Midbrain (tissue), 1 donor: Measurements from ENCODE around the gene HSPA1A.
A peak's percentile ranks its signal among the peaks of the same experiment; 100 is the strongest.

ENCODE experiments used
- DNase-seq: peaks from one replicate; lab custom pipeline; 2025; lab: John Stamatoyannopoulos, UW

HSPA1A gene

DNA sequence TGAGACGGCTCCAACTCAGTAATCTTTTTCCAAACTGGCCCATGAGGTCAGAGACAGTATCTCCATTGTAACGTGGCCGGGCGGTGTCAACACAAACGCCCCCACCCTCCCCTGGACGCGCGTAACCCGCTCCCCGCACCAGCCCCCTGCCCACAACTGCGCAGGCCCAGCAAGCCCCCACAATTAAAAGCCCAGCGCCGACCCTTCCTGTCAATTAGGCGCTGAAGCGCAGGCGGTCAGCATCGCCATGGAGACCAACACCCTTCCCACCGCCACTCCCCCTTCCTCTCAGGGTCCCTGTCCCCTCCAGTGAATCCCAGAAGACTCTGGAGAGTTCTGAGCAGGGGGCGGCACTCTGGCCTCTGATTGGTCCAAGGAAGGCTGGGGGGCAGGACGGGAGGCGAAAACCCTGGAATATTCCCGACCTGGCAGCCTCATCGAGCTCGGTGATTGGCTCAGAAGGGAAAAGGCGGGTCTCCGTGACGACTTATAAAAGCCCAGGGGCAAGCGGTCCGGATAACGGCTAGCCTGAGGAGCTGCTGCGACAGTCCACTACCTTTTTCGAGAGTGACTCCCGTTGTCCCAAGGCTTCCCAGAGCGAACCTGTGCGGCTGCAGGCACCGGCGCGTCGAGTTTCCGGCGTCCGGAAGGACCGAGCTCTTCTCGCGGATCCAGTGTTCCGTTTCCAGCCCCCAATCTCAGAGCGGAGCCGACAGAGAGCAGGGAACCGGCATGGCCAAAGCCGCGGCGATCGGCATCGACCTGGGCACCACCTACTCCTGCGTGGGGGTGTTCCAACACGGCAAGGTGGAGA, at the start of gene HSPA1A, which contains the start of gene HSPA1L:
TSS of gene HSPA1A (plus strand) at position 519 of the 814 bp plus-strand sequence. CDS start at position 733, 214 bp downstream.
TSS of gene HSPA1L (minus strand) at position 259 of the 814 bp plus-strand sequence. CDS start 3,311 bp downstream, outside the sequence.
- peak; percentile 99 for DNase-seq

GRCh38 chr6:31765559-31765909, 49.8 kb upstream of the HSPA1A start:
- no peak for DNase-seq

DNA sequence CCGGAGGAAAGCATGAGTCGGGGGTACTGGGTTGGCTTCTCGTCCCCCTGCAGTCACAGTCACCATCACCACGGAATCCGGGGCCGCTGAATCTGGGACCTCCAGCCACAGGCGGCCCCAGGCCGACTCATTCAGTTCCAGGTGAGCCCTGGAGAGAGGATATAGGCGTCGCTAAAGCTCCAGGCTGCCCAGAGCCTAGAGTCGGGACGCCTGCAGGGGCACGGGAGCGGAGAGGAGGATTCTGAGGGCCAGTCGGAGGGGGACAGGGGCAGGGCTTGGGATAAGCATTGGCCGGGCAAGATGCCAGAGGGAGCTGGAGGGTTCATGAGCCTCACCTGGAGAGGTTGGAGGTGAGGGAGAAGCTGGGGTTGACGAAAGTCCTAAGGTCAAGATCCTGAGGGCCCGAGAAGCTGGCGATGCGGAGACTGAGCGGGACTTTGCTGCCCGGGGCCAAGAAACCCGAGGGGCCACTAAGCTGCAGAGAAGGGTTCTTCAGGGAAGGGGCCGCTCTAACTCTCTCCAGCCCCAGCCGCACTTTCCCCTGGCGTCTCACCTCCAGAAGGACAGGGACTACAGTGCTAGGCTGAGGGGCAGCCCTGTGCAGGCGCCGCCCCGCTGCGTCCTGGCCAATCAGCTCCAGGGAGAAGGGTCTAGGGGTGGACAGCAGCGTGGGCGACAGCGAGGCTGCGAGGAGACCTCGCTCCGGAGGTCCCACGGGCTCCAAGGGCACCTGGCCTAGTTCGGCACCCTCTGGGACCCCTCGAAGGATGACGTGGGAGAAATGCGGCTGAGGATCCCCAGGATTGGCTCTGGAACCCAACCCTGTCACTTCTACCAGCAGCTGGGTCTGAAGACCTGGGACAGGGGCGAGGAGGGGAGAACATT, 49.2 kb upstream of the HSPA1A start:
- DNase-seq, result no peak

- no peak for DNase-seq
Measured at GRCh38 chr6:31767096-31767645, 48.2 kb upstream of the HSPA1A start.

- peak; percentile 5 for DNase-seq
Measured at GRCh38 chr6:31768363-31769257, 46.7 kb upstream of the HSPA1A start.

- DNase-seq, result no peak
Measured at GRCh38 chr6:31769684-31770371, 45.5 kb upstream of the HSPA1A start.

- no peak for DNase-seq
Measured at GRCh38 chr6:31770860-31771259, 44.5 kb upstream of the HSPA1A start.

GRCh38 chr6:31771992-31772358, 43.4 kb upstream of the HSPA1A start:
- DNase-seq, result no peak

- DNase-seq, result no peak
Measured at GRCh38 chr6:31775184-31775583, 40.2 kb upstream of the HSPA1A start.

GRCh38 chr6:31775633-31776484, 39.5 kb upstream of the HSPA1A start:
- DNase-seq, result no peak

GRCh38 chr6:31776485-31776988, 38.8 kb upstream of the HSPA1A start:
- no peak for DNase-seq

- DNase-seq, result no peak
Measured at GRCh38 chr6:31776989-31777666, 38.2 kb upstream of the HSPA1A start, which contains the start of gene VWA7. Gene VWA7 (minus strand): TSS chr6:31777328. CDS start chr6:31776779, 549 bp downstream.

- no peak for DNase-seq
Measured at GRCh38 chr6:31777667-31778050, 37.7 kb upstream of the HSPA1A start.

- DNase-seq, result no peak
Measured at GRCh38 chr6:31778193-31778592, 37.1 kb upstream of the HSPA1A start.

DNA sequence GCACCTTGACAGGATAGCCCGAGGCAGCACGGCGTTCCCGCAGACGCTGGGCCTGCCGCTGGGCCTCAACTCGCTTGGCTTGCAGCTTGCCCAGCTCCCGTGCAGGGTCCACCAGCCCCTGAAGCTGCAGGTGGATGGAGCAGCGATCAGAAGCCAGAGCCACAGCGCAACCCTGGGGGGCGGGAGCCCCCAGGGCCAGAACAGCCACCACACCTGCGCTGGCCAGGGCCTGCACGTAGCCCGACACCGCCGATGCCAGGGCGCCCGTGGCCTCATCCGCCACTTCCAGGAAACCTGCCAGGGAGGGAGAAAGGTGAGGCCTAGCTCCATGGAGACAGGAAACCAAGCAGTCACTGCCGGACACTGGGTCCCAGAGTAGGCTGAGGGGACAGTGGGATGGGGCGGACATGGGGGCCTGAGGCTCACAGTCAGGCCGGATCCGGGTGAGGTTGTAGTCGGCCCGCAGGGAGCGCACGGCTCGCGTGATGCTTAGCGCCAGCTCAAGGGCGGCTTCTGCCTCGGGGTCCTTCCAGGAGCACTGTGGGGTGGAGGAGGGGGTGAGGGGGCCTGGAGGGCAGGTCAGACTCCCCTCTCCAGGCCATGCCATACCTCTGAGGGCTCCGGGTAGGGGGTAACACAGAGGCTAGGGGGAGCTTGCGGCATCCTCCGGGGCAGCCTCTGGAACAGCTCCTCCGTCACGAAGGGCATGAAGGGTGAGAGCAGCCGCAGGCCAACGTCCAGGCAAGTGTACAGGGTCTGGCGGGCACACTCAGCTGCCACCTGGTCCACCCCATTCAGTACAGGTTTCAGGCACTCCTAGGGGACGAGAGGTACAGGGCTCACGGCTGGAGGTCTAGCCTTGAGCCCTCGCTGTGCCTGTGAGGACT, 36.1 kb upstream of the HSPA1A start:
- no peak for DNase-seq

GRCh38 chr6:31779908-31780307, 35.4 kb upstream of the HSPA1A start:
- no peak for DNase-seq

DNA sequence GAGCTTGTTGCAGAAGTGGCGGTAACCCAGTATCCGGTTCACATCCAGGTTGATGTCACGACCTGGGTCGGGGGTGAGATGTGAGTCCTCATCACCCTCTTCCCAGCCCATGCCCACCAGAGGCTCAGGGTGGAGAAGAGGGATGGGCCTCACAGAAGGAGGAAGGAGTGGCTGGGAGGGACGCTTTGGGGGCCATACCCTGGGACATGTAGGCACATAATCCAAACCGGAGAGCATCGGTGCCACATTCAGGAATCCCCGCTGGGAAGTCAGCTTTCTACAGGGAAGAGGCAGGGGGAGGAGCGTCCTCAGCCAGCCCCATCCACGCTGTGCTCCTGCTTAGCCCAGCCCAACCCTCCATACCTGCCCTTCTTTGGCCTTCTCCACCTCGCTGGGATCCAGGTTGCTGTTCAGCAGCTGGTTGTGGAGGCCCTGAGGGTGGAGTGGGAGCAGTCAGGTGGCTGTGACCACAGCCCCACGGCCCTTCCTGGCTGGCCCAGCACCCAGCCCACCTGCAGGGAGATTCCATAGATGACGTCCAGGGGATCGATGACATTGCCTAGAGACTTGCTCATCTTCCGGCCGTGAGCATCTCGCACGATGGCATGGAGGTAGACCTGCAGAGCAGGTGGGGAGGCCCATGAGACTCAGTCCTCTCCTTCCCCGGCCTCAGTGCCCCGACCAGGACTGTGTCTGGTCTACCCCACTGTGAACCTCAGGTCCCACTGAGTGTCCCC, 34.7 kb upstream of the HSPA1A start:
- DNase-seq, result no peak
